Lower leg skin (tissue), 4 donors: Measurements from ENCODE around the gene FBRSL1. TPM values are rescaled to one million over a fixed set of nuclear protein-coding genes. Genes with fewer than 3 reads are reported as not detected.

Experiments used
- DNase-seq, 2 donors: peaks; one replicate each; pipeline ENCODE4 v3.0.0-alpha.2; 2019; ENCODE audit warnings: low spot score in 2 of 2
- H3K4me3 ChIP-seq: fragments of 200-600 bp; sonication (generic); 2 replicates; pipeline ENCODE4 v1.5.1; 2017; ENCODE audit warnings: mild to moderate bottlenecking, low read depth; ENCODE audit not compliant: poor library complexity, severe bottlenecking
- CTCF ChIP-seq, 3 donors: fragments of 450-650 bp; IDR thresholded peaks; one replicate each; pipeline ENCODE4 v1.5.1; 2016; ENCODE audit warnings: antibody characterized with exemption in 3 of 3, mild to moderate bottlenecking in 3 of 3, moderate library complexity in 2 of 3
- POLR2A ChIP-seq, 2 donors: fragments of 450-650 bp; IDR thresholded peaks; one replicate each; pipeline ENCODE4 v1.6.1; 2016 to 2017; ENCODE audit warnings: antibody characterized with exemption in 2 of 2, mild to moderate bottlenecking in 1 of 2, moderate library complexity in 1 of 2
- WGBS, 2 donors: methylation state at CpG; one replicate each; pipeline ENCODE4 v1.1.5; 2018; 5-methylcytosine and 5-hydroxymethylcytosine counted together
- intact Hi-C: fragments of 100-400 bp; cut with DNase I; formaldehyde crosslinking; loops from one replicate; pipeline ENCODE4 v1.15.0; 2023; ENCODE audit warnings: low total_unique reads
- total RNA-seq, 4 donors: library from RNA; depleted of rRNA; stranded (reverse); fragments of >200 nt; gene quantifications; one replicate each; pipeline ENCODE4 v1.1.0, GENCODE V29; 2016

Gene FBRSL1
- total RNA-seq, 4 donors from 2014 or later = 15.5 to 250 (median 19.6) TPM

GRCh38 chr12:132493482-132494178, 3.7 kb downstream of the FBRSL1 start:
- intact Hi-C loops = no loop called here
- no peak overlapping the region for H3K4me3 ChIP-seq
- no peak for DNase-seq
- TF ChIP-seq POLR2A (IDR thresholded peaks at IDR 0.05) (no peak), CTCF (IDR thresholded peaks at IDR 0.05) (no peak)
- WGBS, 2 donors = 56 to 68% methylated on average over 12 to 18 of the region's 18 CpGs

- intact Hi-C loops = no loop called here
- 58 to 68% methylated on average over 17 to 25 of the region's 25 CpGs for WGBS, 2 donors
Observed at GRCh38 chr12:132494294-132495164, 4.6 kb downstream of the FBRSL1 start.

GRCh38 chr12:132495165-132495544, 5.2 kb downstream of the FBRSL1 start:
- DNase-seq = no peak
- intact Hi-C loops = no loop called here
- no peak for TF ChIP-seq CTCF (IDR thresholded peaks at IDR 0.05)
- TF ChIP-seq POLR2A (IDR thresholded peaks at IDR 0.05) = no peak
- no peak overlapping the region for H3K4me3 ChIP-seq
- WGBS, 2 donors = 64 to 87% methylated on average over 8 to 9 of the region's 9 CpGs

More at GRCh38 chr12:132494294-132495164, 4.6 kb downstream of the FBRSL1 start:
- TF ChIP-seq CTCF (IDR thresholded peaks at IDR 0.05) (no peak), POLR2A (IDR thresholded peaks at IDR 0.05) (no peak)
- no peak overlapping the region for H3K4me3 ChIP-seq
- no peak for DNase-seq

GRCh38 chr12:132495629-132496357, 5.8 kb downstream of the FBRSL1 start:
- WGBS, 2 donors = 83 to 87% methylated on average over 29 to 31 of the region's 31 CpGs
- intact Hi-C loops = no loop called here
- no peak overlapping the region for H3K4me3 ChIP-seq
- TF ChIP-seq CTCF (IDR thresholded peaks at IDR 0.05) (no peak), POLR2A (IDR thresholded peaks at IDR 0.05) (no peak)
- no peak for DNase-seq

GRCh38 chr12:132496358-132496669, 6.4 kb downstream of the FBRSL1 start:
- no peak for DNase-seq
- TF ChIP-seq CTCF (IDR thresholded peaks at IDR 0.05) (no peak), POLR2A (IDR thresholded peaks at IDR 0.05) (no peak)
- intact Hi-C loops = no loop called here
- 85 to 87% methylated on average over 10 of the region's 10 CpGs for WGBS, 2 donors
- no peak overlapping the region for H3K4me3 ChIP-seq
